Smooth muscle cell (in vitro differentiated cells): Measurements from ENCODE around the gene DDX5. TPM values are rescaled to one million over a fixed set of nuclear protein-coding genes. Genes with fewer than 3 reads are reported as not detected.
A peak's percentile ranks its signal among the peaks of the same experiment; 100 is the strongest.

ENCODE experiments used
- DNase-seq: peaks from one replicate; lab custom pipeline; 2025; ENCODE audit not compliant: unreplicated experiment; lab: John Stamatoyannopoulos, UW
- H2AFZ ChIP-seq: fragments of 200-600 bp; sonication (generic); 2 replicates; pipeline ENCODE4 v1.6.0; 2016; ENCODE audit warnings: antibody characterized with exemption, low read depth, mild to moderate bottlenecking
- H3F3A ChIP-seq: fragments of 200-600 bp; sonication (generic); 2 replicates; pipeline ENCODE4 v1.6.0; 2017; ENCODE audit warnings: antibody characterized with exemption, low read depth
- H3K27ac ChIP-seq: fragments of 200-600 bp; sonication (generic); 2 replicates; pipeline ENCODE4 v1.5.1; 2016; ENCODE audit warnings: low read depth, mild to moderate bottlenecking
- H3K27me3 ChIP-seq: fragments of 200-600 bp; sonication (generic); 2 replicates; pipeline ENCODE4 v1.6.1; 2016; ENCODE audit warnings: low read depth, mild to moderate bottlenecking
- H3K36me3 ChIP-seq: fragments of 200-600 bp; sonication (generic); 2 replicates; pipeline ENCODE4 v1.5.1; 2016; ENCODE audit warnings: low read depth
- H3K4me1 ChIP-seq: fragments of 200-600 bp; sonication (generic); 2 replicates; pipeline ENCODE4 v1.5.1; 2016; ENCODE audit warnings: low read depth
- H3K4me2 ChIP-seq: fragments of 200-600 bp; sonication (generic); 2 replicates; pipeline ENCODE4 v1.6.0; 2016; ENCODE audit warnings: mild to moderate bottlenecking
- H3K4me3 ChIP-seq: fragments of 200-600 bp; sonication (generic); 2 replicates; pipeline ENCODE4 v1.5.1; 2016; ENCODE audit warnings: mild to moderate bottlenecking
- H3K79me2 ChIP-seq: fragments of 200-600 bp; sonication (generic); 2 replicates; pipeline ENCODE4 v1.6.0; 2016; ENCODE audit warnings: low read depth, mild to moderate bottlenecking
- H3K9ac ChIP-seq: fragments of 200-600 bp; sonication (generic); 2 replicates; pipeline ENCODE4 v1.6.0; 2016; ENCODE audit warnings: low read depth
- H3K9me3 ChIP-seq: fragments of 200-600 bp; sonication (generic); replicated peaks from 2 replicates; pipeline ENCODE4 v1.5.1; 2016; ENCODE audit warnings: low read depth
- H4K20me1 ChIP-seq: fragments of 200-600 bp; sonication (generic); 2 replicates; pipeline ENCODE4 v1.6.0; 2016; ENCODE audit warnings: low read depth
- CTCF ChIP-seq: fragments of 200-600 bp; sonication (generic); IDR thresholded peaks from 2 replicates; pipeline ENCODE4 v1.5.1; 2017; ENCODE audit warnings: borderline replicate concordance, mild to moderate bottlenecking, antibody characterized with exemption; ENCODE audit not compliant: insufficient read depth, poor library complexity, severe bottlenecking
- WGBS: methylation state at CpG from one replicate; pipeline ENCODE4 v1.1.7; 2016; ENCODE audit warnings: low lambda C conversion rate; 5-methylcytosine and 5-hydroxymethylcytosine counted together
- polyA plus RNA-seq: library from polyadenylated mRNA; unstranded; fragments of >200 nt; fragmentation: Nextera tagmentation; extraction: Ambion mirVana; gene quantifications from 2 replicates; pipeline ENCODE4 v1.2.1, GENCODE V29; 2016
- total RNA-seq: library from RNA; depleted of rRNA; stranded (reverse); fragments of >200 nt; gene quantifications from 2 replicates; pipeline ENCODE4 v1.2.3, GENCODE V29; 2014

The DDX5 gene
- total and polyA plus RNA-seq, 2 experiments from 2014 or later, result 446 to 679 TPM

DNA sequence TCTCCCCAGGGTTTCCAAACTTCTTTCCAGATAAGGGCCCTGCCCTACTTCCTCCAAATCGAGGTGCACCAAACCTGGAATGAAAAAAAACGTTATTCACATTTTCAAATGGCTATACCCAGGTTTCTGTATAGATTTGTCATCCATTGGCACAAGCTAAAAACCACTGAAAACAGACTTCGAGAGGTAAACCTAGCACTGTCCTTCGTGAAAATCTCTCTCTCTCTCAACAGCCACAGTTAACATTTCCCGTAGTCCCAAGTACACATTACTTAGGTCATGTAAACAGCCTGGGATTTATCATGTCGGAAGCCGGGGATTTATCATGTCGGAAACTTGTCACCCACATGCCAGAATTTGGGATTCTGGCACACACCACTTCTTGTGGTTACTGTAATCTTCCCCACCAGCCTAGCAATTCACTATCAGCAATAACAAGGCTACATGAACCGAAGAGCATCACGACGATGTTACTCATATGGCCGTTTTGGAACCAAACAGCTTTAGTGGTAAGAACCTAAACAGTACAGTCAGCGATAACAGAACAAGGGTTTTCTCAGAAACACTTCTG is 1.2 kb downstream of the DDX5 start:
- H3K36me3 ChIP-seq, result peaks cover 42% of the 10 kb centered on the region

GRCh38 chr17:64503821-64504768 is 2.0 kb downstream of the DDX5 start:
- TF ChIP-seq CTCF, result no peak
- no peak for DNase-seq
- Histone ChIP-seq H3K4me2 (peak overlapping the region; percentile 86), H3K79me2 (peaks cover 76% of the 10 kb centered on the region), H3K36me3 (peaks cover 50% of the 10 kb centered on the region), H3K4me1 (peaks cover 28% of the 10 kb centered on the region), H3K27me3 (no peaks in the 10 kb centered on the region), H4K20me1 (peaks cover 89% of the 10 kb centered on the region), H3K9me3 (no peaks in the 10 kb centered on the region), H2AFZ (no peak overlapping the region), H3K27ac (peak overlapping the region; percentile 99), H3K4me3 (peak overlapping the region; percentile 91), H3K9ac (peak overlapping the region; percentile 100), H3F3A (peaks cover 55% of the 10 kb centered on the region)
- WGBS, result 70% methylated on average over 7 of the region's 7 CpGs

More for the DNA sequence above, 1.2 kb downstream of the DDX5 start:
- Histone ChIP-seq H3K4me1 (peaks cover 28% of the 10 kb centered on the region), H3K9ac (peak overlapping the region; percentile 100), H3K27me3 (no peaks in the 10 kb centered on the region), H3K79me2 (peaks cover 84% of the 10 kb centered on the region), H3K4me3 (peak overlapping the region; percentile 91), H4K20me1 (peaks cover 89% of the 10 kb centered on the region), H3K27ac (peak overlapping the region; percentile 99), H2AFZ (no peak overlapping the region), H3K4me2 (peak overlapping the region; percentile 86), H3F3A (peaks cover 47% of the 10 kb centered on the region), H3K9me3 (no peaks in the 10 kb centered on the region)
- DNase-seq, result no peak
- no peak for TF ChIP-seq CTCF
- 3% methylated on average over 13 of the region's 13 CpGs for WGBS

GRCh38 chr17:64503341-64503740 is 2.7 kb downstream of the DDX5 start:
- peaks cover 62% of the 10 kb centered on the region for H3F3A ChIP-seq
- peaks cover 26% of the 10 kb centered on the region for H3K4me1 ChIP-seq
- TF ChIP-seq CTCF, result no peak
- 89% methylated on average over 5 of the region's 5 CpGs for WGBS
- peaks cover 90% of the 10 kb centered on the region for H4K20me1 ChIP-seq
- DNase-seq, result no peak
- H3K9me3 ChIP-seq, result no peaks in the 10 kb centered on the region
- peak overlapping the region; percentile 91 for H3K4me3 ChIP-seq
- no peaks in the 10 kb centered on the region for H3K27me3 ChIP-seq
- peak overlapping the region; percentile 100 for H3K9ac ChIP-seq
- H3K36me3 ChIP-seq, result peaks cover 52% of the 10 kb centered on the region
- H3K79me2 ChIP-seq, result peaks cover 69% of the 10 kb centered on the region
- H3K4me2 ChIP-seq, result peak overlapping the region; percentile 86
- peak overlapping the region; percentile 99 for H3K27ac ChIP-seq
- H2AFZ ChIP-seq, result no peak overlapping the region
